IPS-20b (cell line): ENCODE measurements around the gene GALNT9.
"Not testable (repeated sequence)": the region's sequence is repeated elsewhere in the genome, so short reads cannot be mapped to it uniquely, and the experiment has no call there.

Experiments used
- H3K27ac ChIP-seq: one replicate; pipeline ENCODE4 v1.5.1; 2013; ENCODE audit warnings: low read length
- H3K27me3 ChIP-seq: 2 replicates; pipeline ENCODE4 v1.6.1; 2013; ENCODE audit warnings: mild to moderate bottlenecking, low read length, inconsistent platforms; ENCODE audit not compliant: insufficient read depth
- H3K36me3 ChIP-seq: 2 replicates; pipeline ENCODE4 v1.6.1; 2013; ENCODE audit warnings: low read depth, mild to moderate bottlenecking, inconsistent platforms, low read length, moderate library complexity; ENCODE audit not compliant: insufficient read depth
- H3K4me1 ChIP-seq: 2 replicates; pipeline ENCODE4 v1.6.1; 2013; ENCODE audit warnings: mild to moderate bottlenecking, control low read depth, inconsistent platforms, low read length, moderate library complexity; ENCODE audit not compliant: insufficient read depth
- H3K4me3 ChIP-seq: 2 replicates; pipeline ENCODE4 v1.5.1; 2013; ENCODE audit warnings: mild to moderate bottlenecking, low read length, inconsistent platforms
- H3K9ac ChIP-seq: 2 replicates; pipeline ENCODE4 v1.6.1; 2013; ENCODE audit warnings: low read depth, mild to moderate bottlenecking, inconsistent platforms, low read length, moderate library complexity
- H3K9me3 ChIP-seq: 2 replicates; pipeline ENCODE4 v1.6.1; 2013; ENCODE audit warnings: mild to moderate bottlenecking, low read depth, low read length, inconsistent platforms; ENCODE audit not compliant: insufficient read depth

Gene GALNT9

GRCh38 chr12:132266370-132266769, 63.0 kb downstream of the GALNT9 start:
- H3K27me3 ChIP-seq, result peaks cover 24% of the 10 kb centered on the region
- no peaks in the 10 kb centered on the region for H3K4me1 ChIP-seq
- no peak overlapping the region for H3K4me3 ChIP-seq
- no peaks in the 10 kb centered on the region for H3K9me3 ChIP-seq
- no peak overlapping the region for H3K9ac ChIP-seq
- H3K36me3 ChIP-seq, result no peaks in the 10 kb centered on the region
- no peak overlapping the region for H3K27ac ChIP-seq

DNA sequence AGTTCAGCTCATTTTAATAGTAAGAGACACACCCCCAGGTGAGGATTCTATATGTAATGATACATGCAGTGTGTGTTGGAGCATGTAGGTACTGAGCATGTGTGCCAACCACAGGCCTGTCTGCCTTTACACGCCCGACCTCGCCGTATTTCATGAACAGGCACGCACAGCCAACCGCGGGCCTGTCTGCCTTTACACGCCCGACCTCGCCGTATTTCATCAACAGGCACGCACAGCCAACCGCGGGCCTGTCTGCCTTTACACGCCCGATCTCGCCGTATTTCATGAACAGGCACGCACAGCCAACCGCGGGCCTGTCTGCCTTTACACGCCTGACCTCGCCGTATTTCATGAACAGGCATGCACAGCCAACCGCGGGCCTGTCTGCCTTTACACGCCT, 63.6 kb downstream of the GALNT9 start:
- not testable (repeated sequence) for H3K36me3 ChIP-seq, H3K9ac ChIP-seq, H3K27ac ChIP-seq, H3K4me1 ChIP-seq, H3K4me3 ChIP-seq, H3K9me3 ChIP-seq
- peaks cover 28% of the 10 kb centered on the region for H3K27me3 ChIP-seq

GRCh38 chr12:132265056-132265800, 64.2 kb downstream of the GALNT9 start:
- no peak overlapping the region for H3K4me3 ChIP-seq
- H3K9me3 ChIP-seq, result no peaks in the 10 kb centered on the region
- no peaks in the 10 kb centered on the region for H3K4me1 ChIP-seq
- no peak overlapping the region for H3K9ac ChIP-seq
- peaks cover 27% of the 10 kb centered on the region for H3K27me3 ChIP-seq
- no peaks in the 10 kb centered on the region for H3K36me3 ChIP-seq
- no peak overlapping the region for H3K27ac ChIP-seq

- H3K4me3 ChIP-seq, result no peak overlapping the region
- no peak overlapping the region for H3K9ac ChIP-seq
- H3K9me3 ChIP-seq, result no peaks in the 10 kb centered on the region
- no peaks in the 10 kb centered on the region for H3K36me3 ChIP-seq
- H3K27me3 ChIP-seq, result peaks cover 21% of the 10 kb centered on the region
- H3K4me1 ChIP-seq, result no peaks in the 10 kb centered on the region
- no peak overlapping the region for H3K27ac ChIP-seq
Measured at GRCh38 chr12:132264086-132265010, 65.0 kb downstream of the GALNT9 start.

DNA sequence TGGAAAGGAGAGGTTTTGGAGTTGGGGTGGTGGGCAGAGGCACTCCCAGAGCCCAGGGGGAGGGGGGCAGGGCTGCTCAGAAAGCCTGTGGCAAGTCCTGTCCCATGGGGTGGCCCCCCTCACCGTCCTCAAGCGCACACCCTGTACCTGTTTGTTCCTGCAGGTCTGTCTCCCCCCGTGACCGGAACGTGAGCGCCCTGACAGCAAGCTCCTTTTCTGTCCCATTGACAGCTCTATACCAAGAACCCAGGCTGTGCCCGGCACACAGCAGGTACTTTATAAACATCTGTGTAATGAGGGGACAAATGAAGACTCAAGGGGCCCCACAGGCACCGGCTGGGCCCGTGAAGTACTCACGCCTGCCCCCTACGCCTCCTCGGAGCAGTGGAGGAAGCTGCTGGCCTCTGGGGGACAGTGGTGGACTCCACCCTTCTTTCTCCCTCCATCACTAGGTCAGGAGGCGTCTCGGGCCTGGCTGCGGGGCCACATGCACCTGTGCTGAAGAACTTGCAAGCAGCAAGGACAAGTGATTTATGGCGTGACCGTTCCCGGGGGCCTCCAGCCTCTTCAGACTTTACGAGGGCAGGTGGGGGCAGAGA, 65.8 kb downstream of the GALNT9 start:
- no peak overlapping the region for H3K4me3 ChIP-seq
- H3K9me3 ChIP-seq, result no peaks in the 10 kb centered on the region
- no peak overlapping the region for H3K9ac ChIP-seq

DNA sequence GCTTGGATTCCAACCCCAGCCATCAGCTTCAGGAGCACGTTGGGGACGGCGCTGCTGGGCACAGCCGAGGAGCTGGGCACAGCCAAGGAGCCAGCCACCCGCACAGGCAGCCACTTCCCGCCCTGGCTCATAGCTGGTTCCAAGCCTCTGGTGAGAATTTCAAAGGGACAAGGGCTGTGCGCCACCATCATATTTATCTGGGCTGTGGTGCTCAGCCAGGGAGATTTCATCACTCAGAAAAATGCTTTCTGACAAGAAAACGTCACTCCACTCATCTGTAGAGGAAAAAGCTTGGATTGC, 66.4 kb downstream of the GALNT9 start:
- peaks cover 18% of the 10 kb centered on the region for H3K27me3 ChIP-seq

More for the DNA sequence above, 65.8 kb downstream of the GALNT9 start:
- Histone ChIP-seq H3K27ac (no peak overlapping the region), H3K36me3 (no peaks in the 10 kb centered on the region), H3K4me1 (no peaks in the 10 kb centered on the region), H3K27me3 (peaks cover 24% of the 10 kb centered on the region)

GRCh38 chr12:132262256-132263060, 66.9 kb downstream of the GALNT9 start:
- Histone ChIP-seq H3K4me3 (no peak overlapping the region), H3K27ac (no peak overlapping the region), H3K27me3 (peaks cover 15% of the 10 kb centered on the region), H3K9ac (no peak overlapping the region), H3K9me3 (no peaks in the 10 kb centered on the region), H3K36me3 (no peaks in the 10 kb centered on the region), H3K4me1 (no peaks in the 10 kb centered on the region)

More for the DNA sequence above, 66.4 kb downstream of the GALNT9 start:
- no peaks in the 10 kb centered on the region for H3K9me3 ChIP-seq
- no peak overlapping the region for H3K9ac ChIP-seq
- H3K4me3 ChIP-seq, result no peak overlapping the region
- no peaks in the 10 kb centered on the region for H3K36me3 ChIP-seq
- no peaks in the 10 kb centered on the region for H3K4me1 ChIP-seq
- H3K27ac ChIP-seq, result no peak overlapping the region

DNA sequence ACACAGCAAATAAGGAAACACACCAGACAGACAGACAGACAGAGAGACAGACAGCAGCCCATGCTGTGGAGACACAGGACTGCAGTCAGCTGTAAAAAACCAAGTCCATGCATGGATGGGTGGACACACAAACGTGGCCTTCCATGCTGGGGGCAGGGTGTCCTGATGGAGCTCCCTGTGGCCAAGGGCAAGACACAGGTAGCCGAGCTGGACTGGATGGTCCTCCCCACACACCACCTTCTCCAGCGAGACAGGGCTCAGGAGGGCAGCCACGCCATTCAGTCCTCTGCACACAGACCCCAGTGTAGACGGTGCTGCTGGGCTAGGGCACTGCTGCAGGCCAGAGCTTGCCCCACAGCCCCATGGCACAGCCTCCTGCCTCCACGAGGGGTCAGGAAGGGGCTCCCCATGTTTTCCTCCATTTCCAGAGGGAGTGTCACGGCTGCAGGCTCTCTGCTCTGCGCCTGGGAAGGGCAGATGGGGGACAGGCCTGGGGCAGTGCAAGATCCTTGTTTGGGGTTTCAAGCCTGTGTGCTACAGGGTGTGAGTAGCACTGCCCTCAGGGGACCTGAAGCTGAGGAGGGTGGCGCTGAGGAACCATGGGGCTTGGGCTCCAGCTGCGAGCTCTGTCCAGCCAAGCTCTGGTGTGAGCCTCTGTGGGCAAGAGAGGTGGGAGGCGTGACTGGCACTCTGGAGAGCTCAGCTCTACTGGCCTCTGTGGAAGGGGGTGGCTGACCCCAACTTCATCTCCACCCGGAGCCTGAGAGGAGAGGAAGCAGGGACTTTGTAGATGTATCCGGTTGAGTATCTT, 67.9 kb downstream of the GALNT9 start:
- Histone ChIP-seq H3K4me3 (no peak overlapping the region), H3K27me3 (peaks cover 12% of the 10 kb centered on the region), H3K27ac (no peak overlapping the region), H3K36me3 (no peaks in the 10 kb centered on the region), H3K9me3 (no peaks in the 10 kb centered on the region), H3K9ac (no peak overlapping the region), H3K4me1 (no peaks in the 10 kb centered on the region)

- no peak overlapping the region for H3K27ac ChIP-seq
Measured at GRCh38 chr12:132260721-132261120, 68.7 kb downstream of the GALNT9 start.

GRCh38 chr12:132259872-132260695, 69.3 kb downstream of the GALNT9 start:
- H3K27me3 ChIP-seq, result peaks cover 14% of the 10 kb centered on the region
- H3K9me3 ChIP-seq, result no peaks in the 10 kb centered on the region
- no peak overlapping the region for H3K4me3 ChIP-seq
- peaks cover 4% of the 10 kb centered on the region; the same call in 1 of the 2 replicates for H3K4me1 ChIP-seq
- no peak overlapping the region for H3K9ac ChIP-seq
- no peak overlapping the region for H3K27ac ChIP-seq
- no peaks in the 10 kb centered on the region for H3K36me3 ChIP-seq

More at GRCh38 chr12:132260721-132261120, 68.7 kb downstream of the GALNT9 start:
- Histone ChIP-seq H3K9me3 (no peaks in the 10 kb centered on the region), H3K4me1 (no peaks in the 10 kb centered on the region), H3K9ac (no peak overlapping the region), H3K4me3 (no peak overlapping the region), H3K36me3 (no peaks in the 10 kb centered on the region), H3K27me3 (peaks cover 12% of the 10 kb centered on the region)
